Measurements from ENCODE around the gene JAK3. TPM values are rescaled to one million over a fixed set of nuclear protein-coding genes. Genes with fewer than 3 reads are reported as not detected.

JAK3 gene
- polyA plus RNA-seq (2012; ENCODE audit: insufficient read length, low read depth) = 10.2 TPM

DNA sequence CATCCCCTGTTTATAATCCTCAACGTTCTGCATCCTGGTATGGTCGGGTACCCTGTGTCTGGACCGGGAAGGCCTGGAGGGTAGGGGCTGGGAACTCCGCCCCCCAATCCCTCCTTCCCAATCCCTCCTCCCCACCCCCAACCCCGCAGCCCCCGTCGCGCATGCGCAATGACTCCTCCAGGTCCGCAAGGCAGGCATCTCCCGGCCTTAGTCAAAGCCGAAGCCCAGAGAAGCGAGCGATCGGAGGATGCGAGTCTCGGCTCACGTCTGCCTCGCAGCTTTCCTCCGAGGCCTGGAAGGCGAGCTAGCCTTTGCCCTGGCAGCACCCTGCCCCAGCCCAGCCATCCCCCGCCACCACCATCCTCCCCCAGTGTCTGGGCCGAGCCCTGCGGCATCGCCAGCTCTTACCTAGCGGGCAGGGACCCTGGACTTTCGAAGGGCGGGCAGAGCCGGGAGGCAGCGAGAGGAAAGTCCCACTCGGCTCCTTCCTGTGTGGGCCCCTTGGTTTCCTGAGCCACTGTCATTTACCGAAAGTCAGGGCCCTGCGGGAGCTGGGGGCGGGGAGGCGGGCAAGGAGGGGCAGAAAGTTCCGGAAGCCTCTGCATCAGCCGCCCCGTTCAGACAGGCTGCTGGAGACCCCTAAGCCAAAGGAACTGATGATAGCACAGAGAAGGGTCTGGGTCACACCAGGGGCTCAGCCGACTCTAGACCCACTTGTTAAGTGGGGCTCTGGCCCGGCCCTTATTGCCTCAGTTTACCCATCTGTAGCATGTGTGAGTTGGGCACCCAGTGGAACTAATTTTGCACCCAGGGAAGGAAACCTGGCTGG lies at the start of gene JAK3:
Gene JAK3, minus strand, starts transcription at position 445 of the 829 bp plus-strand sequence. CDS start 3,565 bp downstream, outside the sequence.
- TF ChIP-seq SIN3A (IDR thresholded peaks at IDR 0.05; ENCODE audit: borderline replicate concordance, insufficient read depth, low read length) (0 out of 2 replicates have a peak, but pooled peaks have one; percentile 67), FOXP2 (optimal IDR thresholded peaks at IDR 0.05; ENCODE audit: borderline replicate concordance, extremely low read depth, extremely low read length, insufficient read depth) (peak; percentile 78), TAF1 (IDR thresholded peaks at IDR 0.05; ENCODE audit: borderline replicate concordance, insufficient read depth, low read length) (0 out of 2 replicates have a peak, but pooled peaks have one; percentile 39), POLR2AphosphoS5 (IDR thresholded peaks at IDR 0.05; ENCODE audit: low read depth, low read length) (peak; percentile 41; the same call in 1 of the 2 replicates)
- TF ChIP-seq, protein P1, sequence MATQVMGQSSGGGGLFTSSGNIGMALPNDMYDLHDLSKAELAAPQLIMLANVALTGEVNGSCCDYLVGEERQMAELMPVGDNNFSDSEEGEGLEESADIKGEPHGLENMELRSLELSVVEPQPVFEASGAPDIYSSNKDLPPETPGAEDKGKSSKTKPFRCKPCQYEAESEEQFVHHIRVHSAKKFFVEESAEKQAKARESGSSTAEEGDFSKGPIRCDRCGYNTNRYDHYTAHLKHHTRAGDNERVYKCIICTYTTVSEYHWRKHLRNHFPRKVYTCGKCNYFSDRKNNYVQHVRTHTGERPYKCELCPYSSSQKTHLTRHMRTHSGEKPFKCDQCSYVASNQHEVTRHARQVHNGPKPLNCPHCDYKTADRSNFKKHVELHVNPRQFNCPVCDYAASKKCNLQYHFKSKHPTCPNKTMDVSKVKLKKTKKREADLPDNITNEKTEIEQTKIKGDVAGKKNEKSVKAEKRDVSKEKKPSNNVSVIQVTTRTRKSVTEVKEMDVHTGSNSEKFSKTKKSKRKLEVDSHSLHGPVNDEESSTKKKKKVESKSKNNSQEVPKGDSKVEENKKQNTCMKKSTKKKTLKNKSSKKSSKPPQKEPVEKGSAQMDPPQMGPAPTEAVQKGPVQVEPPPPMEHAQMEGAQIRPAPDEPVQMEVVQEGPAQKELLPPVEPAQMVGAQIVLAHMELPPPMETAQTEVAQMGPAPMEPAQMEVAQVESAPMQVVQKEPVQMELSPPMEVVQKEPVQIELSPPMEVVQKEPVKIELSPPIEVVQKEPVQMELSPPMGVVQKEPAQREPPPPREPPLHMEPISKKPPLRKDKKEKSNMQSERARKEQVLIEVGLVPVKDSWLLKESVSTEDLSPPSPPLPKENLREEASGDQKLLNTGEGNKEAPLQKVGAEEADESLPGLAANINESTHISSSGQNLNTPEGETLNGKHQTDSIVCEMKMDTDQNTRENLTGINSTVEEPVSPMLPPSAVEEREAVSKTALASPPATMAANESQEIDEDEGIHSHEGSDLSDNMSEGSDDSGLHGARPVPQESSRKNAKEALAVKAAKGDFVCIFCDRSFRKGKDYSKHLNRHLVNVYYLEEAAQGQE (IDR thresholded peaks at IDR 0.05; ENCODE audit: insufficient read depth in 1 of 2, low read depth in 2 of 2, low read length in 2 of 2) = no peak

DNA sequence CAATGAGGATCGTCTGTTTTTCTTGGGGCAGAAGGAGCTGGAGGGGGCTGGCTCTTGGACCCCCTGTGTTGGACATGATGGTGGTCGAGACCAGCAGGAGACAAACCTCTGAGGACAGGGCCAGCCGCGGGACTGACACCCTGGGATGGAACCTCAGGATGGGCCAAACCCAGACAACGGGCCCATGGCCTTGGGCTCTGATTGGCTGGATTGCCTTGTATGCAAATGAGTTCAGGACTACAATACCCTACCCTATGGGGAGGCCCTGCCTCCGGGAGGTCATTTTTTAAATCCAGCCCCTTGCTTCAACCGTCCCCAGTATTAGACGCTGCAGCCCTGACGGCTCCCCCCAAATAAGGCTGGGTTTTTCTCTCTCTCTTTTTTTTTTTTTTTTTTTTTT lies 46.0 kb upstream of the JAK3 start:
- TF ChIP-seq SIN3A (IDR thresholded peaks at IDR 0.05; ENCODE audit: borderline replicate concordance, insufficient read depth, low read length) = no peak
- TF ChIP-seq POLR2AphosphoS5 (IDR thresholded peaks at IDR 0.05; ENCODE audit: low read depth, low read length) = no peak
- TF ChIP-seq FOXP2 (optimal IDR thresholded peaks at IDR 0.05; ENCODE audit: borderline replicate concordance, extremely low read depth, extremely low read length, insufficient read depth) = no peak
- TF ChIP-seq, protein P1 (IDR thresholded peaks at IDR 0.05; ENCODE audit: insufficient read depth in 1 of 2, low read depth in 2 of 2, low read length in 2 of 2) = no peak
- no peak for TF ChIP-seq TAF1 (IDR thresholded peaks at IDR 0.05; ENCODE audit: borderline replicate concordance, insufficient read depth, low read length)

DNA sequence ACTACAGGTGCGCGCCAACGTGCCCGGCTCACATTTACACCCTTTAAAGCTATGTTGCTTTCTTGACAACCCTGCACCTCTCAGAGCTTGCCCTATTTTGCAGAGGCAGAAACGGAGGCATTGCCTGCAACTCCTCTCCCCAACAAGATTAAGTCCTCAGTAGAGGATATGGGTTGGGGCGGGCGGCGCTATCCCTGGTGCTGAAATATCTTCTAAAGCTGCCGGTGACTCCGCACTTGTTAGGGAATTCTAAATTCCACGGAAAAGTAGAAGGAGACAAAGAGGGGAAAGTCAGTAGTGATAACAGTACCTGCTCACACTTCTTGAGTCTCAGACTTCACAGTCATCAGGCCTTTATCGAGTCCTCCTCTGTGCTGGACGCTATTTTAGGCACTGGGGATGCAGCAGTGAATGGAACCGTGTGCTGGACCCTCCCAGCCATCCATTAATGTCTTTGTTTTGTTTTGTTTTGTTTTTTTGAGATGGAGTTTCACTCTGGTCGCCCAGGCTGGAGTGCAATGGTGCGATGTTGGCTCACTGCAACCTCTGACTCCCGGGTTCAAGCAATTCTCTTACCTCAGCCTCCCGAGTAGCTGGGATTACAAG lies 41.9 kb upstream of the JAK3 start:
- no peak for TF ChIP-seq TAF1 (IDR thresholded peaks at IDR 0.05; ENCODE audit: borderline replicate concordance, insufficient read depth, low read length)
- TF ChIP-seq, protein P1 (IDR thresholded peaks at IDR 0.05; ENCODE audit: insufficient read depth in 1 of 2, low read depth in 2 of 2, low read length in 2 of 2) = peak; percentile 95 to 98
- no peak for TF ChIP-seq FOXP2 (optimal IDR thresholded peaks at IDR 0.05; ENCODE audit: borderline replicate concordance, extremely low read depth, extremely low read length, insufficient read depth)
- TF ChIP-seq SIN3A (IDR thresholded peaks at IDR 0.05; ENCODE audit: borderline replicate concordance, insufficient read depth, low read length) = peak; percentile 48; the same call in 1 of the 2 replicates
- no peak for TF ChIP-seq POLR2AphosphoS5 (IDR thresholded peaks at IDR 0.05; ENCODE audit: low read depth, low read length)

DNA sequence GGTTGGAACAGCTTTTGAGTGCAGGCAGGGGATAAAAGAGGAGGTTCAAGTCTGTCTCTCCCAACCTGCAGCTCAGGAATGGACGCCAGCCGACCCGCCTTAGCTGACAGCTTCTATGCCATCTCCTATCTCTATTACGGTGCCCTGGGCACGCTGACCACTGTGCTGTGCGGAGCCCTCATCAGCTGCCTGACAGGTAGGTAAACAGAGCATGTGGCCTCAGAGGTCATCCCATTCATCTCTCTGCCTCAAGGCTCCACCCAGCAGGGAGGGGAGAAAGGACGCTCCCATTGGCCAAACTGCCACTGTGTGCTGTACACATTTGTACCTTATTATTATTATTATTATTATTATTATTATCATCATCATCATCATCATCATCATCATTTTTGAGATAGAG lies 40.5 kb upstream of the JAK3 start:
- TF ChIP-seq, protein P1 (IDR thresholded peaks at IDR 0.05; ENCODE audit: insufficient read depth in 1 of 2, low read depth in 2 of 2, low read length in 2 of 2) = no peak
- TF ChIP-seq FOXP2 (optimal IDR thresholded peaks at IDR 0.05; ENCODE audit: borderline replicate concordance, extremely low read depth, extremely low read length, insufficient read depth) = no peak
- TF ChIP-seq POLR2AphosphoS5 (IDR thresholded peaks at IDR 0.05; ENCODE audit: low read depth, low read length) = no peak
- TF ChIP-seq SIN3A (IDR thresholded peaks at IDR 0.05; ENCODE audit: borderline replicate concordance, insufficient read depth, low read length) = no peak
- TF ChIP-seq TAF1 (IDR thresholded peaks at IDR 0.05; ENCODE audit: borderline replicate concordance, insufficient read depth, low read length) = no peak

Data from PFSK-1 (cell line).